GM23338 (cell line): ENCODE data around the gene SYPL2. TPM values are rescaled to one million over a fixed set of nuclear protein-coding genes. Genes with fewer than 3 reads are reported as not detected.

ENCODE experiments used
- ATAC-seq: fragments of 200-7000 bp; cut with Tn5 transposase; 3 replicates; pipeline ENCODE4 v1.9.1; 2020
- DNase-seq: peaks from one replicate; pipeline ENCODE4 v3.0.0-alpha.2; 2015; ENCODE audit warnings: low spot score
- H2AFZ ChIP-seq: fragments of 200-600 bp; sonication (generic); 2 replicates; pipeline ENCODE4 v1.8.0; 2016; ENCODE audit warnings: antibody characterized with exemption, mild to moderate bottlenecking, moderate library complexity
- H3F3A ChIP-seq: fragments of 200-600 bp; sonication (generic); replicated peaks from 2 replicates; pipeline ENCODE4 v1.8.0; 2017; ENCODE audit warnings: antibody characterized with exemption, mixed run types, low read depth
- H3K27ac ChIP-seq: fragments of 200-600 bp; sonication (generic); 2 replicates; pipeline ENCODE4 v1.6.1; 2016; ENCODE audit warnings: low read depth
- H3K27me3 ChIP-seq: fragments of 200-600 bp; sonication (generic); 2 replicates; pipeline ENCODE4 v1.8.0; 2016; ENCODE audit warnings: mild to moderate bottlenecking, mixed run types, moderate library complexity; ENCODE audit not compliant: insufficient read depth
- H3K36me3 ChIP-seq: fragments of 200-600 bp; sonication (generic); 2 replicates; pipeline ENCODE4 v1.8.0; 2016; ENCODE audit warnings: mild to moderate bottlenecking; ENCODE audit not compliant: insufficient read depth
- H3K4me1 ChIP-seq: fragments of 200-600 bp; sonication (generic); 2 replicates; pipeline ENCODE4 v1.8.0; 2016; ENCODE audit warnings: mild to moderate bottlenecking, moderate library complexity; ENCODE audit not compliant: insufficient read depth
- H3K4me2 ChIP-seq: fragments of 200-600 bp; sonication (generic); 2 replicates; pipeline ENCODE4 v1.7.1; 2017; ENCODE audit warnings: mixed run types
- H3K4me3 ChIP-seq: fragments of 200-600 bp; sonication (generic); 2 replicates; pipeline ENCODE4 v1.6.1; 2016; ENCODE audit warnings: mixed run types
- H3K79me2 ChIP-seq: fragments of 200-600 bp; sonication (generic); replicated peaks from 2 replicates; pipeline ENCODE4 v1.8.0; 2017; ENCODE audit warnings: mild to moderate bottlenecking; ENCODE audit not compliant: insufficient read depth
- H3K9me2 ChIP-seq: fragments of 200-600 bp; sonication (generic); 2 replicates; pipeline ENCODE4 v1.8.0; 2017; ENCODE audit not compliant: insufficient read depth
- H4K20me1 ChIP-seq: fragments of 200-600 bp; sonication (generic); replicated peaks from 2 replicates; pipeline ENCODE4 v1.8.0; 2017; ENCODE audit warnings: mild to moderate bottlenecking; ENCODE audit not compliant: insufficient read depth
- H3K27ac Mint-ChIP-seq: 2 replicates; pipeline ENCODE4 v1.8.0; 2020; ENCODE audit warnings: inconsistent platforms, mild to moderate bottlenecking, moderate library complexity, mixed read lengths
- H3K27me3 Mint-ChIP-seq: 3 replicates; pipeline ENCODE4 v1.8.0; 2022; ENCODE audit warnings: low read depth, mild to moderate bottlenecking, moderate library complexity, mixed read lengths, inconsistent platforms; ENCODE audit not compliant: insufficient read depth, poor library complexity
- H3K36me3 Mint-ChIP-seq: 3 replicates; pipeline ENCODE4 v1.8.0; 2021; ENCODE audit warnings: low read depth, mild to moderate bottlenecking, inconsistent platforms, moderate library complexity, mixed read lengths
- H3K4me1 Mint-ChIP-seq: 3 replicates; pipeline ENCODE4 v1.8.0; 2020; ENCODE audit warnings: mild to moderate bottlenecking, inconsistent platforms, mixed read lengths
- H3K4me3 Mint-ChIP-seq: 3 replicates; pipeline ENCODE4 v1.8.0; 2021; ENCODE audit warnings: moderate library complexity, mild to moderate bottlenecking, inconsistent platforms, mixed read lengths
- H3K9me3 Mint-ChIP-seq: 3 replicates; pipeline ENCODE4 v1.8.0; 2020; ENCODE audit warnings: moderate library complexity, mild to moderate bottlenecking, inconsistent platforms, mixed read lengths
- ETS1 ChIP-seq: IDR thresholded peaks from 2 replicates; pipeline ENCODE4 v1.6.1; 2016; ENCODE audit warnings: antibody characterized with exemption
- EZH2 ChIP-seq: fragments of 200-600 bp; sonication (generic); IDR thresholded peaks from one replicate; pipeline ENCODE4 v1.8.0; 2017; ENCODE audit warnings: antibody characterized with exemption, mild to moderate bottlenecking, low read depth; ENCODE audit not compliant: unreplicated experiment
- EZH2phosphoT487 ChIP-seq: fragments of 200-600 bp; sonication (generic); IDR thresholded peaks from one replicate; pipeline ENCODE4 v1.8.1; 2018; ENCODE audit warnings: antibody characterized with exemption; ENCODE audit not compliant: unreplicated experiment
- NANOG ChIP-seq: IDR thresholded peaks from 2 replicates; pipeline ENCODE4 v1.6.1; 2016; ENCODE audit warnings: antibody characterized with exemption, borderline replicate concordance
- POLR2AphosphoS5 ChIP-seq: IDR thresholded peaks from 2 replicates; pipeline ENCODE4 v1.6.1; 2016; ENCODE audit warnings: antibody characterized with exemption, low read depth
- REST ChIP-seq: IDR thresholded peaks from one replicate; pipeline ENCODE4 v1.6.1; 2018; ENCODE audit warnings: antibody characterized with exemption; ENCODE audit not compliant: unreplicated experiment
- STAT1 ChIP-seq: IDR thresholded peaks from one replicate; pipeline ENCODE4 v1.6.1; 2016; ENCODE audit warnings: antibody characterized with exemption; ENCODE audit not compliant: unreplicated experiment
- ZNF462 ChIP-seq: fragments of 250-450 bp; sonication (Bioruptor Pico); IDR thresholded peaks from 2 replicates; pipeline ENCODE4 v1.5.0; 2020; ENCODE audit warnings: mild to moderate bottlenecking, moderate library complexity
- polyA plus RNA-seq: library from polyadenylated mRNA; unstranded; fragments of >200 nt; fragmentation: Nextera tagmentation; extraction: Ambion mirVana; gene quantifications from 2 replicates; pipeline ENCODE4 v1.2.1, GENCODE V29; 2016
- total RNA-seq: library from RNA; depleted of rRNA; stranded (reverse); fragments of >200 nt; shearing (Covaris generic); gene quantifications from 2 replicates; pipeline ENCODE4 v1.2.3, GENCODE V29; 2014

SYPL2 gene
- total and polyA plus RNA-seq, 2 experiments from 2014 or later, result 0.40 to 0.49 TPM

- no peak overlapping the region for H3K4me2 ChIP-seq
- no peak overlapping the region for H3K27ac ChIP-seq
- no peak overlapping the region for H3K4me3 ChIP-seq
- TF ChIP-seq NANOG (no peak), STAT1 (no peak), EZH2phosphoT487 (no peak), ZNF462 (CRISPR knock-in tag) (no peak), EZH2 (no peak), ETS1 (no peak), REST (no peak), POLR2AphosphoS5 (no peak)
- H2AFZ ChIP-seq, result no peak overlapping the region
- no peaks in the 10 kb centered on the region for H3K36me3 ChIP-seq
- H3K79me2 ChIP-seq, result no peaks in the 10 kb centered on the region
- no peaks in the 10 kb centered on the region; the same call in 1 of the 2 replicates for H3F3A ChIP-seq
- no peaks in the 10 kb centered on the region for H3K27me3 ChIP-seq
- peaks cover 2% of the 10 kb centered on the region for H3K4me1 ChIP-seq
- H4K20me1 ChIP-seq, result no peaks in the 10 kb centered on the region
- Mint-ChIP-seq H3K36me3 (peaks cover 19% of the 10 kb centered on the region; the same call in 2 of the 3 replicates), H3K9me3 (no peaks in the 10 kb centered on the region), H3K4me3 (no peak overlapping the region), H3K4me1 (peaks cover 5% of the 10 kb centered on the region), H3K27ac (no peak overlapping the region), H3K27me3 (peaks cover 17% of the 10 kb centered on the region)
- DNase-seq (no peak), ATAC-seq (no peak)
- no peaks in the 10 kb centered on the region for H3K9me2 ChIP-seq
Observed at GRCh38 chr1:109492779-109493178, 26.4 kb downstream of the SYPL2 start.
